ENCODE data around the gene ZNF646. TPM values are rescaled to one million over a fixed set of nuclear protein-coding genes. Genes with fewer than 3 reads are reported as not detected.

Gene ZNF646
- total and polyA plus RNA-seq, 4 donors: 8.4 to 20.5 (median 12.5) TPM

DNA sequence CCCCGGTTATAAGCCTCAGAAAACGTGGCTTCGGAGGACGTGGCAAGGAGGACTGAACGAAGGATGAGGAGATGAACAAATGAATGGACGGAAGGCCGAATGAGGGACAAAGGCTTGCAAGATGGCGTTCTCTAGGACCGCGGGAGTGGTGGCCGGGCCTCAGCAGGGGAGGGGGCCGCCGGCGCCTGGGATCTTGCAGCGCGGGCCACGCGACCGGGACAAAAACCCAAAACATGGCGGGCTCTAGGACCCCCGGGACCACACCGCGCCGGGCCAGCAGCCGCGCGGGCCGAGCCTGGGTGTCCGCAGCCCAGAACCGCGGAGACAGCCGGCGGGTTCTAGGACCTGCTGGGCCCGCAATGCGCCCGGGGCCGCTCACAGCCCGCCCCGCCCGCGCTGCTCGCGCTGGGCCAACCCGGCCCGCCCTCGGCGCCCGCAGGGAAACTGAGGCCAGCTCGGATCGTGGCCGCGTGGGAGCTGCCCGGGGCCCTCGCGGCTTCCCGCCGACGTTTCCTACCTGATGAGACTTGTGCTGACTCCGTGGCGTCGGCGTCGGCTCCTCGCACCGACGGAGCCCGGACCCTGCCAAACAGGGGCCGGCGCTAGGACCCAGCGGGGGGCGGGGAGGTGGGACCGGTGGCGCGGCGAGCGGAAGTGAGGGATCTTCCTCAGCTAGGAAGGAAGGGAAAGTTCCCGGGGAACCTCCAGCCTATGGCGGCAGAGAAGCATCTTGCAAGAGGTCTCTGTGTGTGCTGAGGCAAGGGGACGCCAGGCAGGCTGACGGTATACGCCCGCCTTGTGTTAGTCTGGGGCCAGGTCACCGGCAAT lies 866 bp upstream of the ZNF646 start:
- ATAC-seq (ENCODE audit: insufficient read depth, low FRiP score) (peak; percentile 87), DNase-seq (peak; percentile 92 to 96 (median 95))
- Histone ChIP-seq H3K9me3 (ENCODE audit: control insufficient read depth in 4 of 4, insufficient read depth in 3 of 4, low read length in 3 of 4) (no peaks in the 10 kb centered on the region), H3K27ac (ENCODE audit: low read depth in 1 of 2, low read length in 1 of 2) (peak overlapping the region; percentile 96), H3K4me1 (ENCODE audit: control insufficient read depth in 5 of 5, insufficient read depth in 5 of 5, low read length in 5 of 5) (peaks cover 7 to 19% (median 9%) of the 10 kb centered on the region in 5 donors), H3K9ac (ENCODE audit: insufficient read depth in 1 of 2, low read length in 2 of 2) (peak overlapping the region; percentile 83 to 88), H3K4me3 (peak overlapping the region; percentile 69), H3K27me3 (ENCODE audit: control insufficient read depth in 3 of 3, insufficient read depth in 3 of 3, low read length in 2 of 3) (no peaks in the 10 kb centered on the region), H3K36me3 (ENCODE audit: control insufficient read depth in 4 of 4, insufficient read depth in 4 of 4, low read length in 4 of 4) (peaks cover 5 to 23% (median 16%) of the 10 kb centered on the region in 4 donors)
- 0% methylated on average over 67 to 83 of the region's 83 CpGs for WGBS, 2 donors
- TF ChIP-seq, protein P1, sequence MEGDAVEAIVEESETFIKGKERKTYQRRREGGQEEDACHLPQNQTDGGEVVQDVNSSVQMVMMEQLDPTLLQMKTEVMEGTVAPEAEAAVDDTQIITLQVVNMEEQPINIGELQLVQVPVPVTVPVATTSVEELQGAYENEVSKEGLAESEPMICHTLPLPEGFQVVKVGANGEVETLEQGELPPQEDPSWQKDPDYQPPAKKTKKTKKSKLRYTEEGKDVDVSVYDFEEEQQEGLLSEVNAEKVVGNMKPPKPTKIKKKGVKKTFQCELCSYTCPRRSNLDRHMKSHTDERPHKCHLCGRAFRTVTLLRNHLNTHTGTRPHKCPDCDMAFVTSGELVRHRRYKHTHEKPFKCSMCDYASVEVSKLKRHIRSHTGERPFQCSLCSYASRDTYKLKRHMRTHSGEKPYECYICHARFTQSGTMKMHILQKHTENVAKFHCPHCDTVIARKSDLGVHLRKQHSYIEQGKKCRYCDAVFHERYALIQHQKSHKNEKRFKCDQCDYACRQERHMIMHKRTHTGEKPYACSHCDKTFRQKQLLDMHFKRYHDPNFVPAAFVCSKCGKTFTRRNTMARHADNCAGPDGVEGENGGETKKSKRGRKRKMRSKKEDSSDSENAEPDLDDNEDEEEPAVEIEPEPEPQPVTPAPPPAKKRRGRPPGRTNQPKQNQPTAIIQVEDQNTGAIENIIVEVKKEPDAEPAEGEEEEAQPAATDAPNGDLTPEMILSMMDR (IDR thresholded peaks at IDR 0.05; ENCODE audit: control extremely low read depth, extremely low read depth): peak; percentile 6

DNA sequence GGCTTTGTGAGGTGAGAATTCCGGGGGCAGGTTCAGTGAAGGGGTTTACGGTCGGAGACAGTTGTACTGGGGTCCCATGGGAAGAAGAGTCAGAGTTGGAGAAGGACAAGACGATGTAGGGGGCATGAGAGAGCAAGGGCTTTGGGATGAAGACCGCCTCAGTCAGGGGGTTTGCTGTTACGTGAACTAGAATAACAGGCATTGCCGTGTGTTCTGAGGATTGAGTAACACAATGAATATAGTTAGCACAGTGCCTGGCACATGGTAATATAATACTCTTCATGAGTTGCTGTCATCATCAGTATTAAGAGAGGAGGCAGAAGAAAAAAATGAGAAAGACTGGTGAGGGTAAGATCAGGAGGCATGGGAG lies 577 bp downstream of the ZNF646 start:
- TF ChIP-seq, protein P1 (IDR thresholded peaks at IDR 0.05; ENCODE audit: control extremely low read depth, extremely low read depth): no peak
- 0 to 2% methylated on average over 7 of the region's 7 CpGs for WGBS, 2 donors
- H3K36me3 ChIP-seq (ENCODE audit: control insufficient read depth in 4 of 4, insufficient read depth in 4 of 4, low read length in 4 of 4): peaks cover 5 to 38% (median 23%) of the 10 kb centered on the region in 4 donors
- peak overlapping the region; percentile 56 for H3K4me3 ChIP-seq
- H3K27me3 ChIP-seq (ENCODE audit: control insufficient read depth in 3 of 3, insufficient read depth in 3 of 3, low read length in 2 of 3): no peaks in the 10 kb centered on the region
- H3K9me3 ChIP-seq (ENCODE audit: control insufficient read depth in 4 of 4, insufficient read depth in 3 of 4, low read length in 3 of 4): no peaks in the 10 kb centered on the region
- peak overlapping the region; percentile 89 to 97 for H3K27ac ChIP-seq (ENCODE audit: low read depth in 1 of 2, low read length in 1 of 2)
- DNase-seq (no peak), ATAC-seq (ENCODE audit: insufficient read depth, low FRiP score) (no peak)
- H3K4me1 ChIP-seq (ENCODE audit: control insufficient read depth in 5 of 5, insufficient read depth in 5 of 5, low read length in 5 of 5): peaks cover 7 to 19% (median 9%) of the 10 kb centered on the region in 5 donors
- peak overlapping the region; percentile 71 to 93 for H3K9ac ChIP-seq (ENCODE audit: insufficient read depth in 1 of 2, low read length in 2 of 2)

DNA sequence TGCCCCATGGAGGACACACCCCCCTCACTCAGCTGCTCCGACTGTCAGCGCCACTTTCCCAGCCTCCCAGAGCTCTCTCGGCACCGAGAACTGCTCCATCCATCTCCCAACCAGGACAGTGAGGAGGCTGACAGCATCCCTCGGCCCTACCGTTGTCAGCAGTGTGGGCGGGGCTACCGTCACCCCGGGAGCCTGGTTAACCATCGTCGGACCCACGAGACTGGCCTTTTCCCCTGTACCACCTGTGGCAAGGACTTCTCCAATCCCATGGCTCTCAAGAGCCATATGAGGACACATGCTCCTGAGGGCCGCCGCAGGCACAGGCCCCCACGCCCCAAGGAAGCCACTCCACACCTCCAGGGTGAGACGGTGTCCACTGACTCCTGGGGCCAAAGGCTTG lies 2.1 kb downstream of the ZNF646 start:
- no peak for ATAC-seq (ENCODE audit: insufficient read depth, low FRiP score)

More for the DNA sequence above, 2.1 kb downstream of the ZNF646 start:
- TF ChIP-seq, protein P1 (IDR thresholded peaks at IDR 0.05; ENCODE audit: control extremely low read depth, extremely low read depth): no peak
- Histone ChIP-seq H3K36me3 (ENCODE audit: control insufficient read depth in 4 of 4, insufficient read depth in 4 of 4, low read length in 4 of 4) (peaks cover 9 to 53% (median 32%) of the 10 kb centered on the region in 4 donors), H3K9ac (ENCODE audit: insufficient read depth in 1 of 2, low read length in 2 of 2) (no peak overlapping the region), H3K4me3 (no peak overlapping the region), H3K27ac (ENCODE audit: low read depth in 1 of 2, low read length in 1 of 2) (no peak overlapping the region), H3K4me1 (ENCODE audit: control insufficient read depth in 5 of 5, insufficient read depth in 5 of 5, low read length in 5 of 5) (peaks cover 7 to 19% (median 9%) of the 10 kb centered on the region in 5 donors), H3K27me3 (ENCODE audit: control insufficient read depth in 3 of 3, insufficient read depth in 3 of 3, low read length in 2 of 3) (no peaks in the 10 kb centered on the region), H3K9me3 (ENCODE audit: control insufficient read depth in 4 of 4, insufficient read depth in 3 of 4, low read length in 3 of 4) (no peaks in the 10 kb centered on the region)
- 82 to 83% methylated on average over 13 to 16 of the region's 16 CpGs for WGBS, 2 donors
- DNase-seq: no peak

Measured in lung (tissue), 12 donors.